ENCODE measurements around the gene PDE7B.

PDE7B gene

GRCh38 chr6:135813401-135813800, 38.1 kb upstream of the PDE7B start:
- no peak for DNase-seq

DNA sequence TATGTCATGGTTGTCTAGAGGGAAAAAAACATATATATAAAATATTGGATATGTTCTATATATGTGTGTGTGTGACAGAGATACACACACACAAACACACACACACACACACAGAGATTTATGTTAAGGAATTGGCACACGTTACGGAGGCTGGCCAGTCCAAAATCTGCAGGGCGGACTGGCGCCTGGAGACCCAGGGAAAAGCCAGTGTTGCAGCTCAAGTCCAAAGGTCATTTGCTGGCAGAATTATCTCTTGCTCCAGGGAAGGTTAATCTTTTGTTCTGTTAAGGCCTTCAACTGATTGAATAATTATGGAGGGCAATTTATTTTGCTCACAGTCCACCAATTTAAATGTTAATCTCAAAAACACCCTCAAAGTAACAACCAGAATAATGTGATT, 37.5 kb upstream of the PDE7B start:
- no peaks in the 10 kb centered on the region for H3K36me3 ChIP-seq (replicated peaks)
- no peak for TF ChIP-seq CTCF (IDR thresholded peaks at IDR 0.05; ENCODE audit: low read depth, low read length, missing control alignments)
- no peak overlapping the region for H3K4me3 ChIP-seq (ENCODE audit: low read depth, low read length)
- DNase-seq: no peak
- in situ Hi-C loops (cut with HindIII; ENCODE audit: low pct_ligation_motif_present, low sequenced_read_pairs): no loop called here
- no peak overlapping the region for H3K27ac ChIP-seq
- H3K27me3 ChIP-seq (replicated peaks): no peaks in the 10 kb centered on the region

More at GRCh38 chr6:135813401-135813800, 38.1 kb upstream of the PDE7B start:
- in situ Hi-C loops (cut with HindIII; ENCODE audit: low pct_ligation_motif_present, low sequenced_read_pairs): no loop called here
- Histone ChIP-seq H3K4me3 (ENCODE audit: low read depth, low read length) (no peak overlapping the region), H3K27me3 (replicated peaks) (no peaks in the 10 kb centered on the region), H3K36me3 (replicated peaks) (no peaks in the 10 kb centered on the region), H3K27ac (no peak overlapping the region)
- no peak for TF ChIP-seq CTCF (IDR thresholded peaks at IDR 0.05; ENCODE audit: low read depth, low read length, missing control alignments)

- Histone ChIP-seq H3K36me3 (replicated peaks) (no peaks in the 10 kb centered on the region), H3K4me3 (ENCODE audit: low read depth, low read length) (no peak overlapping the region), H3K27ac (no peak overlapping the region), H3K27me3 (replicated peaks) (no peaks in the 10 kb centered on the region)
- in situ Hi-C loops (cut with HindIII; ENCODE audit: low pct_ligation_motif_present, low sequenced_read_pairs): no loop called here
- no peak for TF ChIP-seq CTCF (IDR thresholded peaks at IDR 0.05; ENCODE audit: low read depth, low read length, missing control alignments)
- DNase-seq: no peak
These were observed 36.3 kb upstream of the PDE7B start for GRCh38 chr6:135815216-135815615.

DNA sequence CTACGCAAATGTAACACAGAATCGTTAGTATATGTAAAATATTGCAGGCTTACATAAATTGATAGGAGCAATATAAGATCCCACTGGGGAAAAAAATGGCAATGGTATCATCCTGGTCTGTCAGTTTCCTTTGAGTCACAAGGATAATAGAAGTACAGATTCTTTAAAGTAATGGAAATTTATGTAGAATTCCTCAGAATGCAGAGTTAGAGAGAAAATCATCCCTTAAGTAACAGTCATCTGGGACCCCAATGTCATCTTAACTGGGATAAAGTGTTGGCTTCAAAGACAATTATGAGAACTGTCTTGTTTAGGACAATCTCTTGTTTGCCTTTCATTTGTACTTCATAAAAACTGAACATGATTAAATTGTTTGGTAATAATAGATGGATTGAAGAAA, 34.5 kb upstream of the PDE7B start:
- no peak for DNase-seq
- Histone ChIP-seq H3K27me3 (replicated peaks) (no peaks in the 10 kb centered on the region), H3K36me3 (replicated peaks) (no peaks in the 10 kb centered on the region), H3K4me3 (ENCODE audit: low read depth, low read length) (no peak overlapping the region), H3K27ac (no peak overlapping the region)
- no peak for TF ChIP-seq CTCF (IDR thresholded peaks at IDR 0.05; ENCODE audit: low read depth, low read length, missing control alignments)
- in situ Hi-C loops (cut with HindIII; ENCODE audit: low pct_ligation_motif_present, low sequenced_read_pairs): no loop called here

GRCh38 chr6:135819665-135820064, 31.8 kb upstream of the PDE7B start:
- in situ Hi-C loops (cut with HindIII; ENCODE audit: low pct_ligation_motif_present, low sequenced_read_pairs): no loop called here
- TF ChIP-seq CTCF (IDR thresholded peaks at IDR 0.05; ENCODE audit: low read depth, low read length, missing control alignments): no peak
- no peak for DNase-seq
- Histone ChIP-seq H3K4me3 (ENCODE audit: low read depth, low read length) (no peak overlapping the region), H3K36me3 (replicated peaks) (no peaks in the 10 kb centered on the region), H3K27ac (no peak overlapping the region), H3K27me3 (replicated peaks) (no peaks in the 10 kb centered on the region)

- Histone ChIP-seq H3K36me3 (replicated peaks) (no peaks in the 10 kb centered on the region), H3K27ac (no peak overlapping the region), H3K4me3 (ENCODE audit: low read depth, low read length) (no peak overlapping the region), H3K27me3 (replicated peaks) (no peaks in the 10 kb centered on the region)
- no peak for TF ChIP-seq CTCF (IDR thresholded peaks at IDR 0.05; ENCODE audit: low read depth, low read length, missing control alignments)
- in situ Hi-C loops (cut with HindIII; ENCODE audit: low pct_ligation_motif_present, low sequenced_read_pairs): no loop called here
- no peak for DNase-seq
These were observed 31.2 kb upstream of the PDE7B start for GRCh38 chr6:135820340-135820739.

Measured in brain microvascular endothelial cell (primary cell).